ENCODE measurements around the gene SPATA32. TPM values are rescaled to one million over a fixed set of nuclear protein-coding genes. Genes with fewer than 3 reads are reported as not detected.
A peak's percentile ranks its signal among the peaks of the same experiment; 100 is the strongest.

Gene SPATA32
- total RNA-seq, 1 experiment from 2014 or later: 0.81 TPM

- no peak overlapping the region for H3T11ph ChIP-seq (ENCODE audit: low read length)
- H3K9me3 ChIP-seq (ENCODE audit: control insufficient read depth, low read depth, low read length): no peaks in the 10 kb centered on the region
- H4K8ac ChIP-seq (replicated peaks; ENCODE audit: insufficient read length, low read depth, low read length): no peak overlapping the region
- H2BK5ac ChIP-seq (ENCODE audit: insufficient read length, low read length): no peak overlapping the region
- H2AK5ac ChIP-seq (ENCODE audit: insufficient read length, low read length): no peak overlapping the region
- H3K4me2 ChIP-seq (ENCODE audit: insufficient read depth, insufficient read length, low read length): peak overlapping the region; percentile 72
- peak overlapping the region; percentile 77 for H3K14ac ChIP-seq (ENCODE audit: insufficient read depth, low read length)
- Mint-ChIP-seq H3K4me3 (peak overlapping the region; percentile 84 to 90), H3K27me3 (ENCODE audit: low read depth) (peaks cover 25% of the 10 kb centered on the region), H3K4me1 (peaks cover 16 to 26% of the 10 kb centered on the region in 2 experiments), H3K9me3 (no peaks in the 10 kb centered on the region), H3K36me3 (ENCODE audit: insufficient read depth in 1 of 3, low read depth in 3 of 3) (peaks cover 9 to 15% (median 9%) of the 10 kb centered on the region in 3 experiments), H3K27ac (peak overlapping the region in 2 of 3 experiments; percentile 84 to 92; a peak in 3 of 7 replicates)
- H3K79me2 ChIP-seq (ENCODE audit: insufficient read depth, low read length): no peaks in the 10 kb centered on the region
- no peaks in the 10 kb centered on the region; the same call in 1 of the 2 replicates for H3K4me1 ChIP-seq (ENCODE audit: insufficient read depth, low read length)
- WGBS (ENCODE audit: extremely low coverage, insufficient read length, low lambda C conversion rate): no CpG with 5 or more reads among the region's 33 CpGs
- H3K18ac ChIP-seq (ENCODE audit: insufficient read length, low read depth, low read length): peak overlapping the region; percentile 43
- H2BK12ac ChIP-seq (ENCODE audit: insufficient read length, low read depth, low read length): no peak overlapping the region
- H3K27me3 ChIP-seq (ENCODE audit: insufficient read depth, low read length): no peaks in the 10 kb centered on the region
- H3K27ac ChIP-seq (ENCODE audit: insufficient read length, low read depth, low read length): no peak overlapping the region
- no peak overlapping the region for H4K91ac ChIP-seq (ENCODE audit: insufficient read length, low read depth, low read length)
- no peak overlapping the region for H2BK20ac ChIP-seq (ENCODE audit: low read depth, low read length, poor library complexity, severe bottlenecking)
- H3K56ac ChIP-seq (ENCODE audit: insufficient read length, low read depth, low read length): no peak overlapping the region
- no peak overlapping the region for H3K23ac ChIP-seq (ENCODE audit: insufficient read length, low read depth, low read length)
- no peak overlapping the region for H2BK15ac ChIP-seq (ENCODE audit: low read depth, low read length)
- H2AFZ ChIP-seq (ENCODE audit: low read length): no peak overlapping the region
- peak; percentile 79 for TF ChIP-seq CTCF (conservative IDR thresholded peaks at IDR 0.05)
- H2BK120ac ChIP-seq (ENCODE audit: low read depth, low read length, poor library complexity, severe bottlenecking): no peak overlapping the region
- no peak overlapping the region for H3K4ac ChIP-seq (ENCODE audit: low read depth, low read length)
- no peak overlapping the region for H3K9ac ChIP-seq (ENCODE audit: extremely low read depth, insufficient read length, low read length)
- H4K5ac ChIP-seq (ENCODE audit: insufficient read length, low read depth, low read length): no peak overlapping the region
- H3K79me1 ChIP-seq (ENCODE audit: insufficient read depth, low read depth, low read length, poor library complexity, severe bottlenecking): no peaks in the 10 kb centered on the region
- peak; percentile 88 for DNase-seq
- H3K23me2 ChIP-seq (ENCODE audit: insufficient read length, low read depth, low read length, poor library complexity, severe bottlenecking): peaks cover 14% of the 10 kb centered on the region
- no peaks in the 10 kb centered on the region for H4K20me1 ChIP-seq (ENCODE audit: control insufficient read depth, insufficient read depth, insufficient read length)
Measured at GRCh38 chr17:45246861-45247428, 14.9 kb downstream of the SPATA32 start.
